Frontal cortex (tissue), 4 donors: ENCODE results near the gene NME9. TPM values are rescaled to one million over a fixed set of nuclear protein-coding genes. Genes with fewer than 3 reads are reported as not detected.

Experiments used
- DNase-seq, 2 donors: peaks; one replicate each; pipeline ENCODE4 v3.0.0; 2012; ENCODE audit warnings: low spot score in 2 of 2
- FAIRE-seq: peaks from 2 replicates; lab custom pipeline; 2012; peaks lifted over from hg19 to GRCh38; lab: Jason Lieb, UNC
- total RNA-seq: library from RNA; depleted of rRNA; stranded (reverse); fragments of >200 nt; gene quantifications from one replicate; pipeline ENCODE4 v1.2.3, GENCODE V29; 2014
- donor health status: control.
- donor health status: control.
- donor health status: control.

Gene NME9
- total RNA-seq, 1 donor from 2014 or later = 1.6 TPM

DNA sequence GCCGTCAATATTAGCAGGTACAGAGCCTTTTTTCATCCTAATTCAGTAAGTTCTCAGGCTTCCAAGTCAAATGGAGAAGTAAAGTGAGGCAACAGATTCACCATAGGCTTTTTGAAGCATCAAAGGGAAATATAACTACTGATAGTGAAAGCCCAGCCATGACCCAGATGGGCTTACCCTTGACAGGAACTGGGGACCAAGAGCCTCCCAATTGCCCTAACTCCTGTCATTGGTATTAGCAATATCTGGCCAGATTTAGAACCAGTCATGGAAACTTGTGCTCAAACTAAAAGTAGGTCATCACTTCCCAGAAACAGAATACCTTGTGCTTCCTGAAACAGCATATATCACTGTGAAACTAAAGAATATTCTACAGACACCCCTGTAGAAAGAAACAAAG, 33.0 kb downstream of the NME9 start:
- DNase-seq (no peak), FAIRE-seq (no peak)

DNA sequence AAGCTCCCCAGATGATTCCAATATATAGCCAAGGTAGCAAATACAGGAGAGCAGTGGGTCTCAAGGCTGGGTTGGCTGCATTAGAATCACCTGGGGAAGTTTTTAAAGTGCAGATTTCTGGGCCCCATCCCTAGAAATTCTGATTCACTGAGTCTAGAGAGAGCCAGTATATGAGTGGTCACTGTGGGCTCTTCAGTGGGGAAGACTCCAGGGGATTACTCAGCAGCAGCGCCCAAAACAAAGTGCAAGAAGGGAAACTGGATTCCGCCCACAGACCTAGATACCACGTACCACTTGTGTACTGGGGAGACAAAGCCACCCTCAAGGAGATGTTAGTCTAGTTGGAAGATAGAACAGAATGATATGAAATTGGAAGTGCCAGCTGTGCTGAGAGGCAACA, 40.0 kb downstream of the NME9 start:
- FAIRE-seq (no peak), DNase-seq (no peak)

DNA sequence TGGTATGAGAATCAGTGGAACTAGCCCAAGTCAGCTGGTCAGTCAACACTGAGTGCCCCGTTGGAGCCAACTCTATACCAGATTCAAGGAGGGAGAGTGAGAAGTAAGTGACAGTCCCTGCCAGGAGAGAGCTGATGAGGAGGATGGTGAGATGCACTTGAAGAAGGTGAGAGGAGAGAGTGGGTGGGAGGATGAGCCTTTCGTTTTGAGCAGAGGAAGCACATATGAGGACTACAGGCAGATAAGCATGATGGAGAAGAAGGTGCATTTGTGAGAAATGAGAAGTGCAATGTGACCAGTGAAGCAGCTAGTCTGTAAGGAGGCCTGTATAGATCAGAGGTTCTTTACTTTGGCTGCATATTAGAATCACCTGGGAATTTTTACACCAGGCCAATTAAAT, 40.4 kb downstream of the NME9 start:
- no peak for FAIRE-seq
- DNase-seq = no peak

DNA sequence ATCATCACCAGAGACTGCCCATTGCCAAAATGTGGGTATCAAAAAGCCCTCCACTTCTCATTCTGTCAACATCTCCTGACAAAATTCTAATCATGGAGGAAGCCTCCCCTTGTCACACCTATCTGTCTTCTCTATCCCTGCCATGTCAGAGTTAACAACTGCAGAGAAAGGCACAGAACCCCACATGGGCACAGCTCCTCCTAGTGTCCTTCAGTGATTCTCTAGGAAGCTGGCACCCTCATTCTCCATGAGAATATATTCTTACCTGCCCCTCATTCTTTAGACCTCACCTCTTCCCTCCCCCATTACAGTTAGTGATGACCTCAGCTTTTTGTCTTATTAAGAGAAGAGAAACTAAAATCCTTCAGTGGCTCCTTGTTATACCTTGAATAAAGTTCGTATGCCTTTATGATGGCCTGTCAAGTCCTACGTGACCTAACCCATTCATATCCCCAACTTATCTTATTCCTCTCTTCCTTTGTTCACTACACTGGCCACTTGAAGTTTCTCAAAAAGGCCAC, 44.6 kb downstream of the NME9 start:
- DNase-seq (no peak), FAIRE-seq (no peak)

DNA sequence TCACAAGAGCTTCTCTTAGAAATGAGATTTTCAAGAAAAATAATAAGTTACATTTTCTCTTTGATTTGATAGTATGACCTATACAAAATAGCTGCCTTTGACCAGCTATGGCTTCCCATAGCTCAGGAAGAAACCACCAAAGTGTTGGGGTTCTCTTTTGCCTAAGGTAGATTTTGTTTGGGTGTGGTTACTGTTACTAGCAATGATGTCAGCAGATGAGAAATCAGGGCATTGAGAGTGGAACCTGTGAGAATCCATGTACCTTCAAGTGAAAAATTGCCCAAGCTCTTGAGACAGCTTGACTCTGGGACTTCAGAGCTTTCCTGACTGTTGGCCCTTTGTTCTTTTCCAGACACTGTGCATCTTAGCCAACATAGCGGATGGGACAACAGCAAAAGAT, 45.6 kb downstream of the NME9 start:
- FAIRE-seq (no peak), DNase-seq (no peak)

DNA sequence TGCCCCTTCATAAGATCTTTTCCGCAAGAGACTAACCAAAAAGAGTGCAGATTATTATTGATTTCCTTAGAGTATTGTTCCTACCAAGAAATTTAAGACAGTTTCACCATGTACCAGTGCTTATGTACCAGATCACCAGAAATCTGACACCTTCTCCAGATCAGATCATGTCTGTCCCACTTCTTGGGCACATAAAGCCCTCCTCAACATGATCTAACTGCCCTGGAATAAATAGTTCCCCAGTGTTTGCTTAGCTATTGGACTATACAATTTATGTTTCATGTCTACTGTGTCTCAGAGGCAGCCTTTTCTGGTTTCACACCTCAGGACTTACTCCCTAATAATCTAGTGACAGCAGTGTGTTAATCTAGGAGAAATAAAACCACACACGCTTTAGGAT, 46.8 kb downstream of the NME9 start:
- no peak for FAIRE-seq
- DNase-seq = no peak

DNA sequence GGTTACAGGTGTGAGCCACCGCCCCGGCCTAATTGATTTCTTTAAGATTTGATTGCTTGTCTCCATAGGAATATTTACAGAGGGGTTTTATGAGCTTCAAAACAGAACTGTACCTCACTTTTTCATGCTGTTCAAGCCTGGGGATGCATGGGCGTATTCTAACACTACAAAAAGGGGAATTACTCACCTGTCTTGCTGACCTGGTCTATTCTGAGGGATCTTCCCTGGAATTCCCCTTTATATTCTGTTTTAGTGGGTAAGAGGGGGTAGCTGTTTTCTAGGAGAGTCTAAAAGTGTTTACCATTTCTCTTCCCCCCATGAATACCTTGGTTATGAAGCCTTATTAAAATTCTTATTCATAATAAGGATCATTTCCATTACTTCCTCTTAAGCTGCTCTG, 48.1 kb downstream of the NME9 start:
- FAIRE-seq (no peak), DNase-seq (no peak)

DNA sequence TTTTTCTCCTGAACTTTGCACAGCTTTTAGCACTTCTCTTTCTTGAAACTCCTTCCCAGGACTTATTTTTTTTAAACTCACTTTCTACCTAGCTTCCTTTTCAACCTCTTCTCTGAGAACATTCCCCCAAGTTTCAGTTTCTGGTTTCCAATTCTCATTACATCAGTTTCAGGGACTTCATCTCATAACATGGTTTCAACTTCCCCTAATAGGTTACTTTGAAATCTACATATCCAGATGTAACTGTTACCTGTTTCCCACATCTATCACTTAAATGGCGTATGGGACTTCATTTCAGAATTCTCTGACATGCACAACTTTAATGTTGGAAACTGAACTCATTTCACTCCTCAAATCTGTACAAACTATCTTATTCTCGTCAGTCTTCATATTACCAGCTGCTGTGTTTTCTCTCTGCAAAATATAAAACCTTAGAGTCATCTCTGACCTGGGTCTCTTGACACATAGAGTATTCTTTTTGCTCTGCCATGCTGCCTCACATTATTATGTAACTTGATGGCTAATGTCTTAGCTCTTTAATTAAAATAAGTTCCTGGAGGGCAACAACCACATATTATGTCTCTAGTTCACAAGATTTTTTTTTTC, 58.4 kb downstream of the NME9 start:
- no peak for FAIRE-seq
- no peak for DNase-seq

DNA sequence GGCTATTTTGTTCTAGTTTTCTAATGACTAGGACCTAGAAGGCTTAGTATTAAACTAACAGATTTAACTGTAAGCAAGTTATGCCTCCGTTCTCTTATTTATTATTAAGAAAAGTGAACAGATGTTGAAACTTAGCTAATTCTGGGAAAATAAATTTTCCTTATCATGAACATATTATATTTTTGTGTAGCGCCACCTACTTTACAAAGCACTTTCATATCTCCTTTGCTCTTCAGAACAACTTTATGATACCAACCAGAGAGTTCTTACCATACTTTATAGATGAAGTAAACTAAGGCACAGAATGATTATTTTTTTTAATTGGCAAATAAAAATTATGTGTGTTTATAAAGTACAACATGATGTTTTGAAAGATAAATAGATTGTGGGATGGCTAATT, 59.4 kb downstream of the NME9 start:
- no peak for DNase-seq
- no peak for FAIRE-seq

DNA sequence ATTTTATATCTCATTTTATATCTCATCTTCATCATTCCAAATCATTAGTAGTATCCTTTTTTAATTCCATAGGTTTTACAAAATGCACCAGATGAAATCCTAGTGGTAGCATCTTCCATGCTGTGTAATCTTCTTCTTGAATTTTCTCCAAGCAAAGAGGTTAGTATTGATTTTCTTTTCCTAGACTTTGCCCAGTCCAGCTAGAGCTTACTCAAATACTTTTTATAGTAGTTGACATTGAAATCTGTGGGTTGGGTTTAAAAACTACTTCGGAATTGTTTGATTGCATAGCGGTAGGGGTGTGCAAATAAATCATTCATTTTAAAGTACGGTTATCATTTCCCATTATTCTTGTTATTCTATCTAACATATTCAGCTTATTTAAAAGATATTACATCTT, 62.6 kb downstream of the NME9 start:
- FAIRE-seq = no peak

DNA sequence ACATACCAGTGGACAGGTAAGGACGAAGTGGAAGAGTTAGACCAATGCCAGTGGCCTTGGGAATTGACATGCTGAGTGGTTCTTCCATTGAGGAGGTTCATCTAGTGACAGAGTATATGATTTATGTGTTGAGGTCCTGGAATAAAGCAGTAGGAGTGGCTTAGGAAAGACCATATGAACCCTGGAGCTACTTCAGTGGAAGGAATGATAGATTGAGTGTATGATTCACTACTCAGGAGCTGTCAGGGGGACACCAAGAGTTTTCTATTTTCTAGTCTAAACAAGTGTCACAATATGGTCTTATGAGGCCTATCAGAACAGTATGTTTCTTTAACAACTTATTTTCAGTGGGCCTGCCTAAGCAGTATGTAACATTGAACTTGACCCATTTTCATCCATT, 63.9 kb downstream of the NME9 start:
- DNase-seq = no peak
- FAIRE-seq = no peak

More for the DNA sequence above, 62.6 kb downstream of the NME9 start:
- DNase-seq = no peak

DNA sequence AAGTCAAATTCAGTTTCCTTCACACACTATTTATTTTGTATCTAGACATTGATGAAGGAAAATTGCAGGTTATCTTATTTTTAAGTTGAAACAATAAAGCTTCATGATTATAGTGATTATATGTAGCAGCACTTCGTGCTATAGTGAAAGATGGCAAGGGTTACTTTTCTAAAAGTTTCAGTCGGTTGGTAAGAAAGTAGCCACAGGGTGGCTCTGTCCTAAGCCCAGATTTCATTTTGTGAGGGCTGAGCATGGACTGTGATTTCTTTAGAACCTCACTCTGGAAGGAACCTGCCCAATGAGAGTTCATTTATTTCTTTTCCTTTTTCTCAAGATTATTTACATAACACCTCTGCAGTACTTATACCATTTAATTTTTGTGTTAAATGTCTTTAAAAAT, 66.5 kb downstream of the NME9 start:
- FAIRE-seq = no peak

DNA sequence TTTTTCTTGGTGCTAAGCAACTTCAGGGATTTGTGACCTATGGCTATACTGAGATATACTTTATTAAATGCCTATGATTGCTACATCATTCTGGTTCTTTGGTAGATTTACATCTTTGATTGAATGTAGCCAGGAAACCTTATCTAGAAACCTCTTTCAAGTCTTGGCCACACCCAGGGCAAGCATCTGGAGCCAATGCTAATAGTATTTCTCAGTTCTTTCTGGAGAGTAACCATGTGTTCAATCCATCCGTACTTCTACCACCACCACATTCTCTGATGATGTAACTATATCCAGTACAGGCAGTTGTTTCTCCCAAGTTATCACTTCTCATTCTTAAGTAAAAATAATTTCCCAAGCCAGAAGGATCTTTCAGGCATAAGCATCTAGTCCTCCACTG, 69.0 kb downstream of the NME9 start:
- FAIRE-seq (no peak), DNase-seq (no peak)

More for the DNA sequence above, 66.5 kb downstream of the NME9 start:
- DNase-seq = peak in 1 of 2 donors; percentile 7

DNA sequence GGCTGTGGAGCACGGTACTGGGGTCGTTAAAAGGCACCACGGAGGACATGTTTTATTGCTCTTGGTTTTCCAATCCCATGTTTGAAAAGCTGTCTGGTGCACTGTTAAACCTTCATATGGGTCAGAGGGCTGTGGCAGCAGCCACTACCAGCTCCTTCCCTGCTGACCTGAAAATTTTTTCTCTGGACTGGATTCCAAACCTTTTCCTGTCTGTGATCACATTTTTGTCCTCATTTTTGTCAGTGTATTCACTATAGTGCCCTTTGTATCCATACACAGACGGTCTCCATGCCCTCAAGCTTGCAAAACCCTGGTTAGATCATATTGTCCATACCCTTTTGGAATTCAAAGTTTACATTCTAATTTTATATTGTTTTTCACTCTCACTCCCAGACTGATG, 70.5 kb downstream of the NME9 start:
- DNase-seq (no peak), FAIRE-seq (no peak)

DNA sequence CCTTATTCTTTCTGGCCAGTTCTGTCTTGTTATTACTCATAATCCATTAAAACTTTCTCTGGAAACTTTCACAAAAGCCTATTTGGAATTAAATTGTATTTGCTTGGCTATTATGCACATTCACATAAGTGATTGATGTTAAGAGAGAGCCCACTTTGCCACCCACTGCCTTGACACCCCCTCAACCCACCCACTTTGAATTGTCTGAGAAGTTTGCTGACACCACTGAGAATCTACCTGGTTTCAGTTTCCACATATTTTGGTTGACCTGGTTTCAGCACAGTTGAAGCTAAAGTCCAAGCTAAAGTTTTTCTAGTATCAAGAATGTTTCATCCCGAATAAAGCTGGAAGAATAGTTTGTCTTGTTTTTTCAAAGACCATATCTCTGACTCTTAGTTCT, 71.7 kb downstream of the NME9 start:
- DNase-seq = no peak
- FAIRE-seq = no peak

DNA sequence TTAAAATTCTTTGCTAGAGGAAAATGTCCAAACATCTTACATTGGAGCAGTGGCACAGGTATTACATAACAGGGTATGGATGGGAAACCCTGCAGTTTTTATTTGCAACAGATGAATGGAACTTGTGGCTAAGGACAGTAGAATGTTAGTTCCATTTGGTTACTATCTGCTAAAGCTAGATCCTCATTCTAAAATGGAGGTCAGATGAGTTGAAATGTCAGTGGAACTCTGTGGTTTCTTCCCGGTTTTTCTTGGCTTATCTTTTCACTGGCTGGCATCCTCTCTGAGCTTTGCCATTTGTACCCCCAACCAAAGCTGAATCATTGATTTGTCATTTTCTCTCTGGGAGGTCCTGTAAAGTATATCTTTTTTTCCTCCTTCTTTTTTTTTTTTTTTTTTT, 73.6 kb downstream of the NME9 start:
- no peak for FAIRE-seq
- DNase-seq = no peak

DNA sequence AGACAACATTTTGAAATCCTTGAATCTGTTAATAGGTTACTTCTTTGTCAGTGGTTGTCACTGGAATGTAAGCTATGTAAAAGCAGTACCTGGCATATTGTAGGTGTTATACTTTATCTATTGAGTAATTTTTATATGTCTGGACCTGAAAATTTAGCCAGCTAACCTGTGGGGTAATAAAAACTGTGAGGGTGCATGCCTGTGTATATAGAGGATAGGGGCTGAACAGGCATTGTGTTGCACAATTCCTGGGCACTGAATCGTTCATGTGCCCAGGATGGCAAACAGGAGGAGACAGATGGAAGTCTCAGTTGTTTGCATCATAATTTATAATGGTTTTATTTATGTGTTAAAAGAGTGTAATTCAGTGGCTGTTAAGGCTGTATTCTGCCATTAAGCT, 75.4 kb downstream of the NME9 start:
- no peak for FAIRE-seq
- no peak for DNase-seq

DNA sequence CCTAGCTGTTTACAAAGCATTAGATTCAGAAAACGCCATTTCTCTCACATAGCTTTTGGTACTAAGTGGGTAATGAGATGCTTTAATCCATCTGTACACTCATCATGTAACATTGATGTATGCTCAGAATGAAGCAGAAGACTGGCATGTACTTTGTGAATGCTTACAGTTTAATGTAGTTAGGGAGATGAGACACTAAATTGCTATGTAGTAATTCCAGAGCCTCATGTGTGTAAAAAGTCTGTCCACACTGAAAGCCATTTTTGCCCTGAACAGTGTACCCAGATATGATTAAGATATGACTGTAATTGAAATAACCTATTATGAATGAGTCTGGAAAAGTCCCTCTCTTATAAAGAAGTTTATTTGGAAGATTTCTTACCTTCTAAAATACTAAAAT, 76.0 kb downstream of the NME9 start:
- FAIRE-seq (no peak), DNase-seq (no peak)
